Mucosa of stomach (tissue), 1 donor: ENCODE results near the gene MBNL2.
A peak's percentile ranks its signal among the peaks of the same experiment; 100 is the strongest.

Source experiments
- H3K27me3 ChIP-seq: one replicate; pipeline ENCODE4 v1.7.0; 2013; ENCODE audit warnings: mild to moderate bottlenecking, low read length; ENCODE audit not compliant: control insufficient read depth, insufficient read depth
- H3K36me3 ChIP-seq: one replicate; pipeline ENCODE4 v1.7.0; 2013; ENCODE audit warnings: low read length; ENCODE audit not compliant: control insufficient read depth, insufficient read depth
- H3K4me1 ChIP-seq: one replicate; pipeline ENCODE4 v1.7.0; 2013; ENCODE audit warnings: mild to moderate bottlenecking, low read length; ENCODE audit not compliant: control insufficient read depth, insufficient read depth
- H3K4me3 ChIP-seq: one replicate; pipeline ENCODE4 v1.7.0; 2013; ENCODE audit warnings: low read length
- H3K9ac ChIP-seq: one replicate; pipeline ENCODE4 v1.7.0; 2013; ENCODE audit warnings: mild to moderate bottlenecking, low read length, moderate library complexity
- H3K9me3 ChIP-seq: one replicate; pipeline ENCODE4 v1.7.0; 2013; ENCODE audit warnings: mild to moderate bottlenecking, low read length, moderate library complexity; ENCODE audit not compliant: control insufficient read depth
- donor health status: Pancreatic carcinoma.

Gene MBNL2

DNA sequence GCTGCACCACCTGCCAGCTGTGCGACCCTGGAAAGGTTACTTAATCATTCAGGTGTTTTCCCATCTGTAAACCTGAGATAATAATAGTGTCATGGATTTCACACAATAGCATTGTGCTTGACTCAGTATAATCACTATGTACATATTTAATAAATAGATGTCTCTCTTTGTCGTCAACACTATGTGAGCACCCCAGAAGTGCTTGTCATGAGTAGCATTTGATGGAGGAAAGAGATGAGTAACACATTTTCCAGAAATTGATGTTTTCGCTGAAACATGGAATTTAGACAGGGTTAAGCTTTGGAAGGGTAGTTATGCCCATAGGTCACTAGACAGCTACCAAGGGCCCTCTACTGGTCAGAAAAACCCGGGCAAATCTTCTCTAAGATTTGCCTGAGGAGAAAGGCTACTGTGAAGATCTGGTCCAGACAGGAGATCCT lies 9.5 kb upstream of the MBNL2 start:
- Histone ChIP-seq H3K27me3 (no peaks in the 10 kb centered on the region), H3K36me3 (no peaks in the 10 kb centered on the region), H3K9ac (no peak overlapping the region), H3K4me1 (peaks cover 9% of the 10 kb centered on the region), H3K4me3 (no peak overlapping the region), H3K9me3 (no peaks in the 10 kb centered on the region)

GRCh38 chr13:97214921-97215320 lies 7.2 kb upstream of the MBNL2 start:
- no peaks in the 10 kb centered on the region for H3K27me3 ChIP-seq
- no peak overlapping the region for H3K4me3 ChIP-seq
- H3K36me3 ChIP-seq = no peaks in the 10 kb centered on the region
- no peaks in the 10 kb centered on the region for H3K9me3 ChIP-seq
- H3K4me1 ChIP-seq = peaks cover 9% of the 10 kb centered on the region
- H3K9ac ChIP-seq = no peak overlapping the region

- Histone ChIP-seq H3K9me3 (no peaks in the 10 kb centered on the region), H3K27me3 (no peaks in the 10 kb centered on the region), H3K4me3 (no peak overlapping the region), H3K9ac (no peak overlapping the region), H3K36me3 (no peaks in the 10 kb centered on the region), H3K4me1 (peaks cover 11% of the 10 kb centered on the region)
These were observed 6.8 kb upstream of the MBNL2 start for GRCh38 chr13:97215325-97215724.

- H3K4me1 ChIP-seq = peaks cover 13% of the 10 kb centered on the region
- no peak overlapping the region for H3K9ac ChIP-seq
- no peaks in the 10 kb centered on the region for H3K9me3 ChIP-seq
These were observed 2.9 kb upstream of the MBNL2 start for GRCh38 chr13:97219226-97219625.

DNA sequence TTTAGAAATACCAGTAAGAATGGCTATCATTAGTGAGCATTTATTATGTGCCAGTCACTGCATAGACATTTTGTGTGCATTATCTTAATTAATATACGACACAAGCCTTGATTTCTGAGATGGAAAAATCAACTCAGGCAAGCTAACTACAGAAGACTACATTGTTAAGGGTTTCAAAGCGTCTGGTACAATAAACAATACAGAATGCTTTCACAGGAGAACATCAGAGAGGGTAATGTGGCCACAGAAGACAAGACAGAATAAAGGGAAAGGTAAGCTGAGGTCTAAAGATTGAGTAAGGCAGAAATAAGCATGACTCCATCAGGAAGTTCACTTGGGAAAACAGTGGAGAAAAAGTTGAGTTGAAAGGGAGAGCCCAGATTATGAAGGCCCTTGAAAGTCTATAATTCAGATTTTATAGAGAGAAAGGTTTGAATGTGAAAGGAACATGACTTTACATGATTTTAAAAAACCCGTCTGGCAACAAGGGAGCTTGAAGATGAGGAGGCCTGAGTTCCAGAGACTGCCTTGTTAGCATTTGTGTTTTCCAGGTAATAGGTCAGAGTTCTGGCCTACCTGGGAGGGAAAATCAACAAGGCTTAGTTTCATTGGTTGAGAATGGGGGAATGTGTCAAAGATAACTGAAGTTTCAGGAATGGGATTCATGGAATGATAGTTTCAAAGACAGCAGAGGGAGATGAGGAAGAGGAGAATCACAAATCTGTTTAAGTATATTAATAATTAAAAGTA lies 1.8 kb upstream of the MBNL2 start:
- Histone ChIP-seq H3K4me3 (no peak overlapping the region), H3K27me3 (no peaks in the 10 kb centered on the region), H3K9me3 (no peaks in the 10 kb centered on the region), H3K9ac (no peak overlapping the region), H3K4me1 (peaks cover 16% of the 10 kb centered on the region), H3K36me3 (no peaks in the 10 kb centered on the region)

More at GRCh38 chr13:97219226-97219625, 2.9 kb upstream of the MBNL2 start:
- Histone ChIP-seq H3K4me3 (no peak overlapping the region), H3K36me3 (no peaks in the 10 kb centered on the region), H3K27me3 (no peaks in the 10 kb centered on the region)

GRCh38 chr13:97221046-97221445 lies 1.1 kb upstream of the MBNL2 start:
- Histone ChIP-seq H3K4me1 (peaks cover 23% of the 10 kb centered on the region), H3K9me3 (no peaks in the 10 kb centered on the region), H3K36me3 (no peaks in the 10 kb centered on the region), H3K27me3 (no peaks in the 10 kb centered on the region), H3K9ac (no peak overlapping the region), H3K4me3 (no peak overlapping the region)

DNA sequence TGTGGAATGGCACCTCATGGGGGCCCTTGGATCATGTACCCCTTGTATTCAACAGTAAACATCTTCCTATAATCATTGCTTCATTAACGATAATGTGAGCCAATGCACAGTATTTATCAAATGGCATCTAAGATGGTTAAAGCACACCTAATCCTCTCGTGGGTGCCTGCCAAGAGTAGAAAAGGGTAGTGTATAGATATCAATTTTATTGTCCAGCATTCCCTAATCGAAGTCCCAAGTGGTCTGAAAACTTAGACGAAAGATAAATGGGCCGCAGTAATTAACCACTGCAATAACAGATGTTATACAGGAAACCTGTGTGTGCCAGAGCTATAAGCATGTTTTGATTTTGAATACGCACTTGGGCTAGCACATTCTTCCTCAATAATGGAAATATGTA lies 667 bp upstream of the MBNL2 start:
- Histone ChIP-seq H3K9ac (peak overlapping the region; percentile 93), H3K36me3 (no peaks in the 10 kb centered on the region), H3K9me3 (no peaks in the 10 kb centered on the region), H3K4me3 (peak overlapping the region; percentile 60), H3K4me1 (peaks cover 28% of the 10 kb centered on the region), H3K27me3 (no peaks in the 10 kb centered on the region)

DNA sequence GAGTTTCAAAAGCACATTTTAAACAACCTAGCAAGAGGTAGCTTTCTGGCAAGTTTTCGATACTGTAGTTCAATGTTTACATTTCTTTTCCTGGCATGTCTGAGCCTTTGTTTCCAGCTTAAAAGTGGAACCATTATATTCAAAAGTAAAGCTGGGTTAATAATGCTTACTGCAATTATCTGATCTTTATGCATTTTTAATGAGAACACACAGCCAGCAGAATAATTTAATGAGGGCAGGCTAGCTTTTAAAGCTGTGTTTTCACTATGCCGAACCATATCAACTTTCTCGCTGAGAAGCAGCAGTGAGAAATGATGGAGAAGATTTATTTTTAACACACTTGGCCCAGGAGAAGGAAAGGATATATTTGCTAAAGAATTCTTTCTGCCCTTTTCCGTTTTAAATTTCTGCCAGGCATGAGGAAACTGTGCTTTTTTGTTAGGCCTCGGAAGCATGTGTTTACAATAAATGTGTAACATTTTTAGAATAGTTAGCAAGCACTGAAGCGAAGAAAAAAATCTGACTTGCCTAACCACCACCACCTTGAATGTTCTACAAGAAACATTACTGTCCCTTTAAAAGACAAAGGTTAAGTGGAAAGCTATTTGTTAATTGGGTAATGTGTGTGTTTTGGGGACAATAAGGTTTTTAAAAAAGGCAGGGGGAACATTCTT lies 1.0 kb downstream of the MBNL2 start:
- no peaks in the 10 kb centered on the region for H3K9me3 ChIP-seq
- no peaks in the 10 kb centered on the region for H3K27me3 ChIP-seq
- H3K4me3 ChIP-seq = peak overlapping the region; percentile 60
- peak overlapping the region; percentile 93 for H3K9ac ChIP-seq
- H3K36me3 ChIP-seq = no peaks in the 10 kb centered on the region
- H3K4me1 ChIP-seq = peaks cover 44% of the 10 kb centered on the region

- peak overlapping the region; percentile 60 for H3K4me3 ChIP-seq
- peaks cover 44% of the 10 kb centered on the region for H3K4me1 ChIP-seq
These were observed 1.8 kb downstream of the MBNL2 start for GRCh38 chr13:97223711-97224541.

DNA sequence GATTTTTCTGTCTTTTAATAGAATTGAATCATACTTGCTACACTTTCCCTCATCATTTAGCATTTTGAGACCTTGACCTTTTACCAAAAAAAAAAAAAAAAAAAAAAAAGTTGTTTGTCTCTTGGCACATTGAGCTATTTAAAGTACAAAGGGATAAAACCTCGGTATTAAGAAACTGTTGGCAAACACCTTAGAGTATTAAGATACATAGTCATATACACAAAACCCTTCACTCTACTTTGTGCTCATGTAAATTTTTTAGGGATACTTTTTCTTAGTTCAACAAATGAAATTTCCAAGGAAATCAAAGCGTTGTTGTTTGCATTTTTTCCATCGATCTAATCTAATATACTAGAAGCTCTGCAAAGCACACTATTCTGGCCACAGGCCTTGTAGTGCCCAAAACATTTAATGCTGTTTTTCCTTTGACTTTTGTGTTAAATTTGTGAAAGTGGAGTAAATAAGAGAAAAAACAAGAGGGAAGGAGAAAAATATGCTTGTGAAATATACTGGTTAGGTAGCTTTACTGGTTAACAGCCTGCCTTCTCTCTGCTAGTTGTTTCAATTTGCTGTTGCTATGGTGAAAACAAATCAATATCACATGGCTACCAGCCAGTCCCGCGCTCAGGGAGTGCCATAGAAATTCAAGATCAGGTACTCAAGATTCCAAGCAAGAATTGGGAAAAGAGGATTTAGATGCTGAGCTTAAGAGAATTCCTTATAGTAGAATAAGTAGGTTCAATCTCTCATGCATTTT lies 2.6 kb downstream of the MBNL2 start:
- peaks cover 52% of the 10 kb centered on the region for H3K4me1 ChIP-seq
- H3K36me3 ChIP-seq = no peaks in the 10 kb centered on the region
- no peaks in the 10 kb centered on the region for H3K27me3 ChIP-seq
- H3K4me3 ChIP-seq = peak overlapping the region; percentile 60
- H3K9ac ChIP-seq = peak overlapping the region; percentile 93
- no peaks in the 10 kb centered on the region for H3K9me3 ChIP-seq

More at GRCh38 chr13:97223711-97224541, 1.8 kb downstream of the MBNL2 start:
- peak overlapping the region; percentile 93 for H3K9ac ChIP-seq
- H3K27me3 ChIP-seq = no peaks in the 10 kb centered on the region
- H3K36me3 ChIP-seq = no peaks in the 10 kb centered on the region
- H3K9me3 ChIP-seq = no peaks in the 10 kb centered on the region

DNA sequence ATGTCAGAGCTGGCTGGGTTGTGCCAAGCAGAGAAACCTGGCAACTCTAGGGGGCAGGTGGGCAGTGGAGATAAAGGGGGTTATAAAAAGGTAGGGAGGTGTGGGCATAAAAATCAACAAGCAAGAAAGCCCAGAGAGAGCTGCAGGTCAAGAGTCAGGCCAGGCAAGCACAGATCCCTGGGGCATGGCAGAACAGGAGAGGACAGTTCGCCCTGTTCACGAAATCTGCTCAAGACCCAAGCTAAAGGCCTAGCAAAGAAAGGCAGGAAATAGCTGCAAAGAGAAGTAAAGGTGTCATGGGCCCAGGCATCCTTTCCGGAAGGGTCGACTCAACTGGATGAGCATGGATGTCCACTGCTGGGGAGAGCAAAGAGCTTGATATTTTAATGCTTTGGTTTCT lies 3.4 kb downstream of the MBNL2 start:
- Histone ChIP-seq H3K9me3 (no peaks in the 10 kb centered on the region), H3K36me3 (no peaks in the 10 kb centered on the region), H3K4me1 (peaks cover 51% of the 10 kb centered on the region), H3K4me3 (no peak overlapping the region), H3K27me3 (no peaks in the 10 kb centered on the region), H3K9ac (peak overlapping the region; percentile 93)
